Measurements from ENCODE around the gene TCF21. TPM values are rescaled to one million over a fixed set of nuclear protein-coding genes. Genes with fewer than 3 reads are reported as not detected.

Gene TCF21
- total and polyA plus RNA-seq, 11 donors, result 1.8 to 9.5 (median 3.9) TPM

DNA sequence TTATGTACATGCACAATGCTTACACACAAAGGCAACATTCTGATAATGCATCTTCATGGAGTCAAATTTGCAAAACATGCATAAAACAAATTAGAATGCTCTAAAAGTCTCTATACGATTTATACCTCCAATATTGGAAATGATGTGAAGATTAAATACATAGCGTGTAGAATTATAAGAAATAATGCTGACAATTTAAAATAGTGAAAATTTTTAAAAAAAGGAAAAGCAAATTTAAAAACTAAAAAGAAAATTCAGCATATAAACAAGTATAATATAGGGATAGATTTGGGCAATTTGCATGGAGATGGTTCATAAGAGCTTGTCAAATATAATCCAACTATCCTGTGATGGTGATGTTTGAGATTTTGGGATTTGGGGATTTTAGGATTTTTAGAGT, 14.9 kb downstream of the TCF21 start:
- H3K36me3 ChIP-seq, result no peaks in the 10 kb centered on the region
- H3K9me3 ChIP-seq, result no peaks in the 10 kb centered on the region
- ATAC-seq (no peak), DNase-seq (no peak)
- TF ChIP-seq, protein P1, sequence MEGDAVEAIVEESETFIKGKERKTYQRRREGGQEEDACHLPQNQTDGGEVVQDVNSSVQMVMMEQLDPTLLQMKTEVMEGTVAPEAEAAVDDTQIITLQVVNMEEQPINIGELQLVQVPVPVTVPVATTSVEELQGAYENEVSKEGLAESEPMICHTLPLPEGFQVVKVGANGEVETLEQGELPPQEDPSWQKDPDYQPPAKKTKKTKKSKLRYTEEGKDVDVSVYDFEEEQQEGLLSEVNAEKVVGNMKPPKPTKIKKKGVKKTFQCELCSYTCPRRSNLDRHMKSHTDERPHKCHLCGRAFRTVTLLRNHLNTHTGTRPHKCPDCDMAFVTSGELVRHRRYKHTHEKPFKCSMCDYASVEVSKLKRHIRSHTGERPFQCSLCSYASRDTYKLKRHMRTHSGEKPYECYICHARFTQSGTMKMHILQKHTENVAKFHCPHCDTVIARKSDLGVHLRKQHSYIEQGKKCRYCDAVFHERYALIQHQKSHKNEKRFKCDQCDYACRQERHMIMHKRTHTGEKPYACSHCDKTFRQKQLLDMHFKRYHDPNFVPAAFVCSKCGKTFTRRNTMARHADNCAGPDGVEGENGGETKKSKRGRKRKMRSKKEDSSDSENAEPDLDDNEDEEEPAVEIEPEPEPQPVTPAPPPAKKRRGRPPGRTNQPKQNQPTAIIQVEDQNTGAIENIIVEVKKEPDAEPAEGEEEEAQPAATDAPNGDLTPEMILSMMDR (IDR thresholded peaks at IDR 0.05), result no peak
- TF ChIP-seq POLR2A (IDR thresholded peaks at IDR 0.05), result no peak
- no peak overlapping the region for H3K4me3 ChIP-seq
- 93 to 94% (median 93%) methylated on average over 2 of the region's 2 CpGs for WGBS, 4 donors
- peaks cover 0 to 59% (median 0%) of the 10 kb centered on the region in 9 donors for H3K27me3 ChIP-seq
- H3K4me1 ChIP-seq, result no peaks in the 10 kb centered on the region
- no peak overlapping the region for H3K27ac ChIP-seq
- intact Hi-C loops (cut with DNase I), result no loop called here

DNA sequence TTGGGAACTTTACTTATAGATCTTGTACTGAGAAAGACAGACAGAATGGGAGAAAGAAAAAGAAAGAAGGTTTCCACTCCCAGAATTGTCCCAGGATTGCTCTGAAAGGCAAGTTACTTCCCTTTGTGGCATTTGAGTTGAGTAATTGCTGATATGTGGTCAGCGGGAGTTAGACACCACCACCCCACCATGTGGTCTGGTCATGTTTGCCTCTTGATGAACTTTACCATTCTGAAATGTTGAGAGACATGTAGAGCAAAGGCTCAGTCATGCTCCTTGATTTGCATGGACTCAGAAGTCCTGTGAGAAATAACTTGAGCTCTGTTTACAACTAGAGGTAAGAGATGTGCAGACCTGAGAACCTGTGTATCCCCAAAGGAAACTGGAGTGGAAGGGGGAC, 17.1 kb downstream of the TCF21 start:
- Histone ChIP-seq H3K36me3 (no peaks in the 10 kb centered on the region), H3K4me1 (no peaks in the 10 kb centered on the region), H3K27me3 (peaks cover 0 to 52% (median 5%) of the 10 kb centered on the region in 9 donors), H3K27ac (no peak overlapping the region), H3K4me3 (no peak overlapping the region), H3K9me3 (no peaks in the 10 kb centered on the region)
- intact Hi-C loops (cut with DNase I), result no loop called here
- WGBS, 4 donors, result 38 to 73% (median 60%) methylated on average over 1 of the region's 1 CpG
- no peak for TF ChIP-seq POLR2A (IDR thresholded peaks at IDR 0.05)
- TF ChIP-seq, protein P1 (IDR thresholded peaks at IDR 0.05), result no peak
- ATAC-seq, result no peak
- DNase-seq, result no peak

DNA sequence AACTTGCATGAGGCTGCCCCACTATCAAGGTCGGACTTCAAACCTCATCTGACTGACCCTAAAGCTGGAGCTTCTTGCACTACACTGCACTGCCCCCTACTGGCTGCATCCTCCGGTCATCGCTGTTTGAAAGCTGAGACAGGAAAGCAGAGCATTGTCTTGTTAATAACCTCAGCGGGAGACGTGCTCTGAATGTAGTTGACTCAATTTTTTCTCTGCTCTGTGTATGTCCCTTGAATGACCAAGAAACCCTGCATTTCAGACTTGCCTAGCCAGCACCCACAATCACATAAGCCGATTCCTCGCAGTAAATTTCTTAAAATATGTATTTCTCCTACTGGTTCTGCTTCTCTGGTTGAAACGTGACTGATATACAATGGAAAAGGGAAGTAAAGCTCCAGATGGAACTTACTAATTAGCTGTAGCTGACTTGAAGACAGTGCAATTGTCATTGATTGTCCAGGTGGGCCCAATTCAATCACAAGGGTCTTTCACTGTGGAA, 27.8 kb downstream of the TCF21 start:
- WGBS, 4 donors, result 11 to 16% (median 12%) methylated on average over 8 of the region's 8 CpGs
- ATAC-seq, result peak in 3 of 4 donors; percentile 82 to 90 (median 85)
- peaks cover 0 to 11% (median 0%) of the 10 kb centered on the region in 12 donors for H3K9me3 ChIP-seq
- peak; percentile 82 to 91 (median 84) for DNase-seq
- intact Hi-C loops (cut with DNase I), result loop anchor here (1.0 to 10.0 kb wide), 11 partner anchors 79 to 1384 kb away; partner anchors contain the start of genes RPS12 (in 1 of the 10) and TAAR9 (in 1 of the 10)
- no peak overlapping the region for H3K27ac ChIP-seq
- TF ChIP-seq POLR2A (IDR thresholded peaks at IDR 0.05), result no peak
- TF ChIP-seq, protein P1 (IDR thresholded peaks at IDR 0.05), result peak; percentile 75 to 94 (median 86)
- H3K4me3 ChIP-seq, result no peak overlapping the region
- peaks cover 0 to 5% (median 0%) of the 10 kb centered on the region in 12 donors for H3K4me1 ChIP-seq
- H3K27me3 ChIP-seq, result peaks cover 0 to 9% (median 0%) of the 10 kb centered on the region in 9 donors
- no peaks in the 10 kb centered on the region for H3K36me3 ChIP-seq

DNA sequence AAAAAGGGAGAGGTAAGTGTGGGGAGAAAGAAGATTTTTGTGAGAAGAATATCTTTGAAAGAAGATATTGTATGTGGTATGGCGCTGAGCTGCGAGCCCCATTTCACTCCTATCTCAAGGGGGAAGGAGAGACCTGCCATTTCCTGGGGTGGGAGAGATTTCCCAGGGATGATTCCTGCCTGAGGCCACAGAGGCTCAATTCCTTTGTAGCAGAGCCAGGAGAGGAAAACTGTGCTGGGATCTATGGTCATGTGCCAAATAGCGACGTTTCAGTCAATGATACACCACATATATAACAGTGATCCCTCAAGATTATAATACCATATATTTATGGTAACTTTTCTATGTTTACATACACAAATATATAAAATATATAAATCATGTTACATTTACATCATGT, 28.9 kb downstream of the TCF21 start:
- no peak overlapping the region for H3K4me3 ChIP-seq
- ATAC-seq (no peak), DNase-seq (no peak)
- H3K36me3 ChIP-seq, result no peaks in the 10 kb centered on the region
- intact Hi-C loops (cut with DNase I), result loop anchor here in 9 of 10 donors (2.0 to 10.0 kb wide), 10 partner anchors 80 to 1385 kb away; partner anchors contain the start of genes RPS12 (in 1 of the 9) and TAAR9 (in 1 of the 9)
- peaks cover 0 to 10% (median 0%) of the 10 kb centered on the region in 12 donors for H3K9me3 ChIP-seq
- peaks cover 0 to 5% (median 0%) of the 10 kb centered on the region in 12 donors for H3K4me1 ChIP-seq
- 63 to 75% (median 71%) methylated on average over 4 of the region's 4 CpGs for WGBS, 4 donors
- no peak overlapping the region for H3K27ac ChIP-seq
- TF ChIP-seq, protein P1 (IDR thresholded peaks at IDR 0.05), result no peak
- TF ChIP-seq POLR2A (IDR thresholded peaks at IDR 0.05), result no peak
- H3K27me3 ChIP-seq, result peaks cover 0 to 9% (median 0%) of the 10 kb centered on the region in 9 donors
